HG03097 (cell line): Measurements from ENCODE around the gene SLC1A3.

ENCODE experiments used
- ATAC-seq: cut with Tn5 transposase; IDR thresholded peaks from one replicate; pipeline ENCODE4 v1.9.1; 2021; ENCODE audit not compliant: unreplicated experiment, low FRiP score

The SLC1A3 gene

DNA sequence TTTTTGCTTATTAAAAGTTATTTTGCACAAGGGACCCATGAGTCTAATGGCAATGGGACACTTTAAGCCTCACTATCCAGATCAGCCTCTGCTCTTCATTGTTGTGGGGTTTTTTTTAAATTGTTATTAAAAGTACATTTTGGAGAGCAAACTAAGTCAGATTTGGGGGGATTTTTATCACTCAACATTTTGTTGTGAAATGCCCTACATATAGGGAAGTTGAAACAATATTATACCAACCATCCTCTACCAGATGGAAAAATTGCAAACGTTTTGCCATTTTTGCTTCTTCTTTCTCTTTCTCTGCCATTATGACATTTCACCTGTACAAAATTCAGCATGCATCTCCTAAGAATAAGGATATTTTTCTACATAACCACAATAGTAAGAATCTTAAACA, 75.3 kb downstream of the SLC1A3 start:
- ATAC-seq = no peak

DNA sequence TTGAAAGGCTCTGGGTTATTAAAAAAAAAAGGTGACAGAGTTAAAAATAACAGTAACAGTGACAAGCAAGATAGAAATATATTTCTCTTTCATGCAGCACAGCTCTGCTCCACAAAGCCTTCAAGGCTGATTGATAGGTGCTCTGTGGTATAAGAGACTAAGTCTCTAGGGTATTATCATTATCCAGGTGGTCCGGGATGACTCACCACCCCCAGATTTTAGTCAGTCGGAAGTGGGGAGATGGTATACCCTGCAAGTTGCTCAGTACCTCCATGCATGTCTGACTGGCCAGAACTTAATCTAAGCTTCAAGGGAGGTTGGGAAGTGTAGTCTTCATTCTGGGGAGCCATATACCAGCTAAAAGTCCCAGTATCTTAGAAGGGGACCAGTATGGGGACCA, 76.1 kb downstream of the SLC1A3 start:
- ATAC-seq = no peak

DNA sequence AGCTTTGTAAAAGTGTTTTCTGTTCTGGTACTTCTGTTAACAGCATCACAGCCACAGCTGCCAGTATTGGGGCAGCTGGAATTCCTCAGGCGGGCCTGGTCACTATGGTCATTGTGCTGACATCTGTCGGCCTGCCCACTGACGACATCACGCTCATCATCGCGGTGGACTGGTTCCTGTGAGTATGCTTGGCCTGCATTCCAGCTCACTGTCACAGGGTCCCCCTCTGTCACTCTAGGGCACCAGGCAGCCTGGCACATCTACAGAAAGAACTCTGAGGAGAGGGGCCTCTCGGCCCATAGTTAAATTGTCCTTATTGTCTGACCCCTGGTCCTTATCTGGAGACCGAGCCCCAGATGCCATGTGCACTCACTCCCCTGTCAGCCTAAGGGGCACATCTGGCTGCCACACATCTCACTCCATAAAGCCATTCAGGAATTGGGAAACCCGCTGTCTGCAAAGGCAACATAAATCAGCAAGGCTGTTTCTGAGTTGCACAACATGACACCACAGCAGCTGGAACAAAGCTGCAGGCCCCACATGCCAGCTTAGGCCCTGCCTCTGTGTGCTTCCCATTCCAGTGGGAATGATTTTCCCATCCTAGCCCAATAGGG, 77.5 kb downstream of the SLC1A3 start:
- ATAC-seq = no peak

DNA sequence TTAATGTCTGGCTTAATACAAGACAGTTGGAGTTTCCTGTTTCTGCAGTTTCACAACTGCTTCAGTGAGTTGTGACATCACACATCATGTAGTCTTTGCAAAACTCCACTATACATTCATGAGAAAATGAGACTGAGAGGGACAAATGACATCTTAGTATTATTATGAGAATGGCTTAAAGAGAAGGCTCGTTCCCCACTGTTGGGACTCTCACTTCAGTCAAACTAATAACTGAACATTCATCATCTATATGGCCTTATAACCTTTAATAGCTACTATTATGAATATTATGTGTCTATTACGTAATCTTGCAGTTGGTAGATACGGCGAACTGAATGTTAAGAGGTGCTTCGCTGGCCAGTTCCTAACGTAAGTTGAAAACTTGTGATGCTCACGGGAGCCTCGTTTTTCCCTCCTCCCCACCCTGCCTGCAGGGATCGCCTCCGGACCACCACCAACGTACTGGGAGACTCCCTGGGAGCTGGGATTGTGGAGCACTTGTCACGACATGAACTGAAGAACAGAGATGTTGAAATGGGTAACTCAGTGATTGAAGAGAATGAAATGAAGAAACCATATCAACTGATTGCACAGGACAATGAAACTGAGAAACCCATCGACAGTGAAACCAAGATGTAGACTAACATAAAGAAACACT, 79.4 kb downstream of the SLC1A3 start:
- no peak for ATAC-seq

DNA sequence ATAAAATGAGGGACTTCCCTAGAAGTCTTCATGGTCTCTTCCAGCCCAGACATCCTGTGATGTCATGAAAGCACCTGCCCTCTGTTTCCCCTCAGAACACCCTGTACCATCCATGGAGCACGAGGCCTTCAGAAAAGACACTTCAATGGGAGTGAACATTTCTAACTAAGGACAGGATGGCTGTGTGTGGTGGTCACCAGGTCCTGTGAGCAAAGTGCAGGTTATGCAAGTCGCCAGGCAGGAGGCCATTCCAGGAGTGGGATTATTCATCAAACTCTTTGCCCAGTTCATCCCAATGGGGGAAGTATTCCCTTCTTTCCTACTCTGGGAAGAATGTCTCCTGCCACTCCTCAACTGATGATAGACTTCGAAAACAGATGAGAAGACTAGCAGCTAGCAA, 80.5 kb downstream of the SLC1A3 start:
- ATAC-seq = no peak

DNA sequence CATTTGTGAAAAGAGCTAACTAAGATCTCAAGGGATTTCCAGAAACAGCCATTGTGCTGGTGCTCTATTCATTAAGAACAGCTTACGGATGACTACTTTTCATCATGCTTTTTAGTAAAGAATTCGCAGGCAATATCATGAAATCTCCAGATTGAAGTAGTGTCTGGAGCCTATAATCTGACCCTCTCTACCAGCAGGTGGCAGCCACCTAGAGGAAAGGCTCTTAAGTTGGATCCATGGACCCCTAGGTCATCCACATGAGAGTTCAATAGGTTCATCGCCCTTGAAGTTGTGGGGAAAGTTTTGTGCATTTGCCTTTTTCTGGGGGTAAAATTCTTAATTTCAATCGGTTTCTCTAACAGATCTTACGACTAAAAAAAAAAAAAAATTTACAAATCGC, 82.3 kb downstream of the SLC1A3 start:
- ATAC-seq = no peak

DNA sequence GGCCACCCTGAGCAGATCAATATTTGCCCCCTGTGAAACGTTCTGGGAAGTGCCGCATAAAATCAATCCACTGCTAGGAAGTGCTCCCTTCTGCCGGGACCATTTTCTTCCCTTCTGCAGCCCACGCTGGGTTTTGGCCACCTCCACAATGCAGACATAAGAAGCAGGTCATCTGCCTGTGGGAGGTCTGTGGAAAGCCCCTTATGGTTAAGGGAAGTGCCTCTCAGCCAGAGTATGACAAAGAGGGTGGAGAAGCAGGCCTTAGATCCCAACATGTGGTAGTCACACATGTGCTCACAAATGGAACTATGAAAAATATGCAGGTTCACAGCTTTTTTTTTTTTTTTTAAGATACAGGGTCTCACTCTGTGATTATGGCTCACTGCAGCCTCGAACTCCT, 82.8 kb downstream of the SLC1A3 start:
- ATAC-seq = no peak

DNA sequence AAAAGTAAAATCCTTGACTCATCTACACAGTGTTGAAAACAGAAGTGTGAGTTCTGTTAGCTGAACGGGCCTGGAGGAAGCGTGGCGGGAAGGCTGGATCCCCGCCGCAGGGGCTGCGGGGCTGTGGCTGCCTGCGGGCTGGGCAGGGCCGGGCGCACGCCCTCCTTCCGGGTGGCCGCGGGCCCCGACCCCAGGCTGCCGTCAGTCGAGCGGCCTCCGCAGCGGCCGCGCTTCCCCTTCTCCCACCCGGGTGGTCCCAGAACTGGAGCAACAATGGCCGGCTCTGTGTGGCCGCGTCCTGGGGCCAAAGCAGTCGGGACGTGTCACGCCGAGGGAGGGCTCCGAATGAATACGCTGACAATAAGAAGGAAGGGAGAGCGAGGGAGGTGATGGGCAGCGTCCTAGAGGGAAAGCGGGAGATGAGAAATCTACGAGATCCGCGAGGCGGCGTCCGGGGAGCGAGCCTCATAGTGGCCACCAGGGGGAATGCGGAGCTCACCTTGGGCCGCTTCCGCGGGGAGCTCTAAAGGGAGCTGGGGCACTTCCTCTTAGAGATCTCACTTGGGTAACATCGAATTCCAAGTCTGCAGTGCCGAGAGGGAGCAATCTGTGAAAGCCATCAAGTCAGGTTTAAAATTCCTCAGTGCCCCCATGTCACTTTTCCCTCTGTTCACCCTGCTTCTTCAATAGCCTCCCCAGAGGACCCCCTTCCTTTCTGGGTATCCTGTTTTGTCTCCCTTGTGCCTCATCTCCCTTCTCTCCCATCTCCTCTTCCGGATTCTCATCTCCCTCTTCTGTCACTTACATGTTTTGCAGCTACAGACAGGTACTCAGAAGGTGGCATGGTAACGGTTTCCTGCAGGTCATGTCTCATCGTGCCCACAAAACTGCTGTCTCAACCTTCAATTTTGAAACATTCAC, 83.9 kb downstream of the SLC1A3 start:
- ATAC-seq = peak; percentile 67

DNA sequence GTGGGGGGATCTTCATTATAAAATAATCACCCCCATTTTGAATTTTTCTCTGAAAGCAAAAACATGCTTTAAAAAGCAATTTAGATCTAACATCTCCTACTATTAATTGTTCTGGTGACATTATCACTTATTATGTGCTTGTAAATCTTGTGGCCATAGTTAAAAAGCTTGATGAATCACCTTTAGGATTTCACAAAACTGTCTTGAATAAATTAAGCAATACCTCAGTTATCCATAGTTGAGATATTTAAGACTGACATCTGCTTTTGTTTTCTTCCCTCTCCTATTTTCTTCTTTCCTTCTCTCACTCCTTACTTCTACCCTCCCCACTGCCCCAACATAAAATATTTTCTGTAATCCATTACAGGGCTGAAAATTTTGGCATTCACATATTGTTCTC, 84.8 kb downstream of the SLC1A3 start:
- no peak for ATAC-seq

DNA sequence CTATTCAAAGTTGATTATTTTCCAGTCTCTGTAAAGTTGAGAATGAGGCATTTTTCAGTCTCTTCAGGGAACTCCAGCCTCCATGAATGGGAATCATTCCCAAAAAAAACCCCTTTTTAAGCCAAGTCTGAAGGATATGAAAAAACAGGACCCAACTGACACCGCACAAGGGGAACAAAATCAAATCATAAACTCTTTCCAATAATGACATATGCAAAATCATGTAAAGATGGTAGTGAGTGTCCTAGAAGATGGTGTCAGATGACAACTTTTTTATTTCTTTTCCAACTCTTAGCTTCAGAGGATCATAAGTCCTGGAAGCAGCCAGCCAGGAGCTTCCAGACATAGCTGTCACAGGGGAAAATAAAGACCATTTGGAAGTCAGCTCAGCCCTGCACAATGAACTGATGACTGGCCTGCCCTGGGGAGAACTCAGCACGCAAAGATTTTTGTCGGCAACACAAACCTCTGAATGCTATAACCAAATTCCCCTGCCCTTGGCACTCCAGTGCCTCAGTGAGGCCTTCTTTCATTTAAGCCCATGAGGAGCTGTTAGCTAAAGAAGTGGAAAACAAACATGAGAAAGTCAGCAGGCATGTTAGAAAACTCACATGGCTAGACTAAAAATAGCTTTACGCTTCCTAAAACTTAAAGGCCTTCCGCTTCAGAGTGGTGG, 85.4 kb downstream of the SLC1A3 start:
- ATAC-seq = no peak

DNA sequence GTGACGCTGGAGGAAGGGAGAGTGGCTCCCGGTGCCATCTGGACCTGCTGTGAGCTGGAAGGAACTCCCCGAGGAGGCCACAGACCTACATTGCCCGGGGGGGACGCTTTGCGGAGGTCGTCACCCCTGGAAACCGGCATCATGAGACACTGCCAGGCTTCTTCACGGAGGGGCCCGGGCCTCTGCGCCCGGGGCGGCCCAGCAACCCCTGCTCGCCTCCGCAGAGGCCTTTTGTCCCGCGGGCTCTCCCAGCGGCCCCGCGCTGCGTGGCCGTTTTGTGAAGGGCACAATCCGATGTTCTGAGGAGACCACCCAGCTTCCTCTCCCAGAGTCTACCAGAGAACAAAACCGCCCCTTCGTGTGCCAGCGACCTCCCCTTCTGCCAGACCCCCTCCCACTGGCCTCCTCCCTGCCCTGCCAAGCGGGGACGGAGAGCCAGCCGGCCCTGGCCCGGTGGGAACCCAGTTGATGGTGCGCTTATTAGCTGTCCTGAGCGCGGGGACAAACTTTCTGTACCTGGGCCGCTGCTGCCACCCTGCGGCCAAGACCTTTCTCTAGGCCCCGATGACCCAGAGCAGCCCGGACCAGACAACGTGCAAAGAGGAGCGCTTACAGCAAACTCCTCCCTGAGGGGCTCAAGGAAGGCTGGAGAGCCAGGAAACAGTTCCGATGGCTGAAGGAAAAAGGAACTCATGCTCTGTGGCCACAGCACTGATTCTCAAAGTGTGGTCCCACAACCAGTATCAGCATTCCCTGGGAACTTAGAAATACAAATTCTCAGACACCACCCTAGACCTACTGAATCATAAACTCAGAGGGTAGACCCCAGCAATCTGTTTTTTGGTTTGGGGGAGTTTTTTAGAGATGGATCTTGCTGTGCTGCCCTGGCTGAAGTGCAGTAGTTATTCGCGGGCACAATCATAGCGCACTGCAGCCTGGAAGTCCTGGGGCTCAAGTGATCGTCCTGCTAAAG, 86.7 kb downstream of the SLC1A3 start:
- peak; percentile 63 for ATAC-seq

DNA sequence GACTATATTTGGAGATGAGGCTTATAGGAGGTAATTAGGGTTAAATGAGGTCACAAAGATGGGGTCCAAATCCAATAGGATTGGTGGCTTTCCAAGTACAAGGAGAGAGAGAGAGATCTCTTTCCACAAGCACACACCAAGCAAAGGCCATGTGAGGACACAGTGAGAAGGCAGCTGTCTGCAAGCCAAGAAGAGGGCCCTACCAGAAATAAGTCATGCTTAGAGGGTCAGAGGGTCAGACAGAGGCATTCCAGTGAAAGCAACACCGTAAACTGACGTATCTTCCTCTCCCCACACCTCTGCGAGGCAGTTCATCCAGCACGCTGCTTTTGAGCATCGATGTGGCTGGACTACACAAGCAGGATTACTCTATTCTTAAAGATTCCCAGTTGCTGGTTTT, 87.9 kb downstream of the SLC1A3 start:
- no peak for ATAC-seq

DNA sequence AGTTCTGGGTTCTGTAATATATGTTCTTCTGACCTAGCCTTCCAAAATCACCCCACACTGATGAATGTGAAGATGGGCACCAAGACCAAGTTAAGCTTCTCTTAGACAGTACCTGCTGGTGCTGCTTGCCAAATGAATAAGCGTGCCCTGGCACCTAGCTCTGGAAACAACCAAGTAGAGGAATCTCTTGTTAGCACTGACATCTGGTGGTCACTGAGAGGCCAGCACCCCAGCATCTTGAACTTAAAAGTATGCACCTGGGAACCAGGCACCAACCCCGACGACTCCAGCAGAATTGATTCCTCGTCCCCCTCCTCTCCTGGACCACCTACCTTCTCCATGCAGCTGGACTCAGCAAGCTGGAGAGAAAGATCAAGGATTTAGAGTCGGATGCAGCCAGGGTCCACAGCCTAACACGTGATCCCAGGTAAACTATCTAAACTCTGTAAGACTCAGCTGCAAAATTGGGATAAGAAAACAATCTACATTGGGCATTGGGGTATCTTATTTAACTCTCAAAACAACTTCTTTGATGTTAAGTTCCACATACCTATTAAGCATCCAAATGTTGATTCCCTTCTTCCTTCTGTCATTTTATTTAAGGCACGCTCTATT, 89.8 kb downstream of the SLC1A3 start:
- ATAC-seq = no peak

DNA sequence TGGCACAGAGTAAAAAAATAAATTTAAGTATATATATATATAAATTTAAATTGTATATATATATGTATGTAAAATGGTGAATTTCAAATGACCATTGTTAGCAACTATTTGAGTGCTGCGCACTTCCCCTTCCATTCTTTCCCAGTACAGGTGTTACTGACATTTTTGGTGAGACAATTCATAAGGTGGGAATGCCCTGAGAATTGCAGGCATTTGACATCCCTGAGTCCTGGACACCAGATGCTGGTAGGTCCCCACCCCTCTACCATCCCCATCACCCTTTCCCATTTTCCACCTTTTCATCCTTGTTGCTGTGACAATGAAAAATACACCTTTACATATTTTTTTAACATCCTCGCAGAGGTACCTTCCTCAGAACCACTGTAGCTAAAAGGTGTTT, 91.6 kb downstream of the SLC1A3 start:
- no peak for ATAC-seq

DNA sequence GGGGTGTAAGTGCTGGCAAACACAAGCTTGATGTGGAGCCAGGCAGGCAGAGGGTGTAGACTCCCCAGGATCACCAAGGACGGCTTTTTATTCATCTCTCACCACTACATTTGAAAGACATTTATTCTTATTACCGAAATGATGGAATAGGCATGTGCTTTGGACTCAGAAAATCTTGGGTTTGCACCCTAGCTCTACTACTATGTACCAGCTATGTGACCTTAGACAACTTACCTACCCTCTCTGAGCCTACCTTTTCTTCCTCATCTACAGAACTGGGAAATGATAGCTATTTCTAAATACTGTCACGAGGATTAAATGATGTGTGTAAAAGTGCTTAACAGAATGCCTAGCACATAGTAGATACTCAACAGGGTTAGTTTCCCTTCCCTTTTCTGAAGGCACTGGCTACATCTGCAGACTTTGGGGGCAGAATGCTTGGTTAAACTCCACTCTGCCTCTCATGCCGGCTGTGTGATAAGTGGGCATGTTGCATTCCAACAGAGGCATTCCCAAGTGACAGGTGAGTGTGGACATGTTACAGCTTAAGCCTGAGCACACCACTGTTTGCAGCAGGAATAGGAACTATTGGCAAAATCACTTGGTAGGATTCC, 94.8 kb downstream of the SLC1A3 start:
- ATAC-seq = peak; percentile 80

DNA sequence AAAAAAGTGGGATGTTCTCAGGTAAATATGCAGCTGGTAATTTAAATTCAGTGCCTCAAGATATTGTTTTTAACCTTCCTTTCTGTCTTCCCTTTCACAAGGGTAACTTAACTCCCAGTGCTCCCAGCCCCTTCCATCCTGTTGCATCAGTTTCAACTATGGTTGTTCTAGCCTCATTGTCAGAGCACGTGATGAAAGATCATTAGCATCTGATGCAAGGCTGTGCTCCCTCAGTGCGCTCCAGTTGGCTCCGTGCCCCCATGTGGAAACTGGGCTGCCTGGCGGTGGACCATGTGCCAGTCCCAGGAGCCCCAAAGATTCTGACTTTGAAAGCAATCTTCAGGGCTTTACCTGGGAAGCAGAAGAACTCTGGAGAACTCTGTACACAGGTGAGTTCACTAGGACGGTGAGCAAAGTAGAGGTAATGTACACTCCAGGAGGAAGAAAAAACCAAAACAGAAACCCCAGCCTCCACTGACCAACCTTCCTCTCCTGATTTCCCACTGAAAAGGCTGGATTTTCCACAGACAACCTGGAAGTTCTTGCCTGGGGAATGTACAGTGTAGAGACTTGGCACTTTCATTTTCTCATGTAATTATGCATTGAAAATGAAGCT, 96.9 kb downstream of the SLC1A3 start:
- ATAC-seq = no peak

DNA sequence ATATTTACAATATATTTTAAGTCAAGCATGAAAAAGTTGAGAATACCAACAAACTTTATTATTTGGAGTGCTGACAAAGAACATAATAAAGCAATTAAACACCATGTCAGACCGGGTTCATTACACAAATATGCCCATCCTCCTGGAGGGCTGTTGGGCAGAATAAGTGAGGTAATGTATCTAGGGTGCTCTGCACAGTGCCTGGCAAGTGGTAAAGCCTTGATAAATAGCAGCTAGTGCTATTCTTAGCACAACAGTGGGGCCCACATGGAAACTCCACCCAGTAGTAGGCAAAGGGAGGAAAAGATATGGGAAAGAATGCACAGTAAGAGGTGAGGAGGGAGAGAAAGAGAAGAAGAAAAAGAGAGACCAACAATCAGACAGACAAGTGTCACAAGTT, 97.7 kb downstream of the SLC1A3 start:
- ATAC-seq = no peak

DNA sequence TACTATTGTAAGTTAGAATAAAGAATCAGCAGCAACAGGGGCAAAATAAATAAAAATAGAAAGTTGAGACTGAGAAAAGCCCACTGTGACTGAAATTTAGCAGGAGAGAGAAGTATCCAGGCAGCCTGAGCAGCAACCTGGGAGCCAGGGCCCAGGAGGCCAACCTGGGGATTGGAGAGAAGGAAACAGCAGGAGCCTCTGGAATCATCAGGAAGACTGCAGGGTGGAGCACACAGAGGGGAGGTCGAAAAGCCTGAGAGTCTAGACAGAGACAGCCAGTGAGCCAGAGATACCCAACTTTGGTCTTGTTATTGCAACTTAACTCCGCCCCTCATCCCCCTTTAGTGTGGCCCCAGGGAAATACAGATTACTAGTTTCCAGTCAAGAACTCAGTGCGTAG, 98.6 kb downstream of the SLC1A3 start:
- ATAC-seq = no peak

DNA sequence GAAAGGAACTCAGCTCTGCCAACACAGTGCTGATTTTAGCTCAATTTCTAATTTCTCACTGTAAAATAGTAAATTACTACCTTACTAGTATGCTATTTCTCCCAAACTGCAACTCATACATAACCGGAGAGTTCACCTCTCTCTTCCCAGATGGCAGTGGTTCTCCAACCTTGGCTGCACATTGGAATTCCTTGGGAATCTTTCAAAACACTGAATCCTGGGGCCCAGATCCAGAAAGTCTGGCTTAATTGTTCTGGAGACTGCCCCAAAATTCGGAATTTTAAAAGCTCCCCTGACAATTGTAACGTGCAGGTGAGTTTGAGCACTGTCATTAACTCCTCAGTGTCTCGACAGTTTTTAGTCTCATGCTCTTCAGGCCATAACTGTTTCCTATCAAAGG, 100.3 kb downstream of the SLC1A3 start:
- no peak for ATAC-seq
